ENCODE measurements around the gene PRRC2C. TPM values are rescaled to one million over a fixed set of nuclear protein-coding genes. Genes with fewer than 3 reads are reported as not detected.
"Not testable (repeated sequence)": the region's sequence is repeated elsewhere in the genome, so short reads cannot be mapped to it uniquely, and the experiment has no call there.

PRRC2C gene
- total and polyA plus RNA-seq, 3 donors from 2014 or later = 67.0 to 128 (median 114) TPM

DNA sequence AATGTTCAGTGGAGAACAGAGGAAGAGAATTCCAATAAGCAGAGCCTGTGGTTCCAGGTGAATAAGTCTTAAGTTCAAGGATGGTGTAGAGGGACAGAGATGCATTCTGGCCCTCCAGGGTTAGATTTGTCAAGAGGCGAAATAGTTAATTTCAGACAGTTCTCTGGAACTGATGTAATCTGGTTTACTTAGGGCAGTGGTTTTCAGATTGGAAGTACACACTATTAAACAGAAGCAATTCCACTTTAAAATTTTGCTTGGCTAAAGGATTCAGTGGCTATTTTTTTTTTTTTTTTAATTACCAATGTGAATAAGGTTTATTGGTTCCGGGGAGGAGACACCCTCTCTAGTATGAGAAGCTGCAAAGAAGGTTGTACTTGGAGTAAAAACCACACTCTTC, 111.4 kb downstream of the PRRC2C start:
- Histone ChIP-seq H3K9me3 (no peaks in the 10 kb centered on the region), H3K27me3 (no peaks in the 10 kb centered on the region), H3K4me3 (no peak overlapping the region), H3K27ac (no peak overlapping the region), H3K36me3 (ENCODE audit: low read depth, missing control alignments) (no peaks in the 10 kb centered on the region), H3K4me1 (no peaks in the 10 kb centered on the region)
- TF ChIP-seq POLR2A (IDR thresholded peaks at IDR 0.05) = no peak
- no peak for TF ChIP-seq CTCF (IDR thresholded peaks at IDR 0.05)
- DNase-seq = no peak
- intact Hi-C loops (cut with DNase I; ENCODE audit: low total_unique reads) = no loop called here
- WGBS, 2 donors = 80 to 81% methylated on average over 2 of the region's 2 CpGs

- TF ChIP-seq POLR2A (IDR thresholded peaks at IDR 0.05) (no peak), CTCF (IDR thresholded peaks at IDR 0.05) (no peak)
- DNase-seq = no peak
- Histone ChIP-seq H3K27ac (no peak overlapping the region), H3K9me3 (no peaks in the 10 kb centered on the region), H3K4me3 (no peak overlapping the region), H3K27me3 (no peaks in the 10 kb centered on the region), H3K4me1 (no peaks in the 10 kb centered on the region), H3K36me3 (ENCODE audit: low read depth, missing control alignments) (no peaks in the 10 kb centered on the region)
- WGBS, 2 donors = 54 to 56% methylated on average over 1 of the region's 1 CpG
- intact Hi-C loops (cut with DNase I; ENCODE audit: low total_unique reads) = no loop called here
These were observed 111.9 kb downstream of the PRRC2C start for GRCh38 chr1:171597203-171597602.

- H3K4me3 ChIP-seq; H3K36me3 ChIP-seq (ENCODE audit: low read depth, missing control alignments); intact Hi-C loops (cut with DNase I; ENCODE audit: low total_unique reads); H3K4me1 ChIP-seq; DNase-seq; H3K27ac ChIP-seq; H3K9me3 ChIP-seq; H3K27me3 ChIP-seq: not testable (repeated sequence)
- 93 to 97% methylated on average over 2 of the region's 2 CpGs for WGBS, 2 donors
These were observed 115.0 kb downstream of the PRRC2C start for GRCh38 chr1:171600310-171600709.

GRCh38 chr1:171600862-171601261, 115.5 kb downstream of the PRRC2C start:
- intact Hi-C loops (cut with DNase I; ENCODE audit: low total_unique reads) = no loop called here
- no peak for DNase-seq
- Histone ChIP-seq H3K4me3 (no peak overlapping the region), H3K9me3 (no peaks in the 10 kb centered on the region), H3K27ac (no peak overlapping the region), H3K4me1 (no peaks in the 10 kb centered on the region), H3K27me3 (no peaks in the 10 kb centered on the region), H3K36me3 (ENCODE audit: low read depth, missing control alignments) (no peaks in the 10 kb centered on the region)
- 94 to 97% methylated on average over 8 to 13 of the region's 13 CpGs for WGBS, 2 donors
- TF ChIP-seq CTCF (IDR thresholded peaks at IDR 0.05) = no peak
- no peak for TF ChIP-seq POLR2A (IDR thresholded peaks at IDR 0.05)

GRCh38 chr1:171603042-171603441, 117.7 kb downstream of the PRRC2C start:
- intact Hi-C loops (cut with DNase I; ENCODE audit: low total_unique reads); H3K36me3 ChIP-seq (ENCODE audit: low read depth, missing control alignments); H3K4me1 ChIP-seq; DNase-seq; H3K4me3 ChIP-seq; H3K9me3 ChIP-seq; H3K27ac ChIP-seq; H3K27me3 ChIP-seq: not testable (repeated sequence)
- 66 to 80% methylated on average over 6 of the region's 6 CpGs for WGBS, 2 donors

DNA sequence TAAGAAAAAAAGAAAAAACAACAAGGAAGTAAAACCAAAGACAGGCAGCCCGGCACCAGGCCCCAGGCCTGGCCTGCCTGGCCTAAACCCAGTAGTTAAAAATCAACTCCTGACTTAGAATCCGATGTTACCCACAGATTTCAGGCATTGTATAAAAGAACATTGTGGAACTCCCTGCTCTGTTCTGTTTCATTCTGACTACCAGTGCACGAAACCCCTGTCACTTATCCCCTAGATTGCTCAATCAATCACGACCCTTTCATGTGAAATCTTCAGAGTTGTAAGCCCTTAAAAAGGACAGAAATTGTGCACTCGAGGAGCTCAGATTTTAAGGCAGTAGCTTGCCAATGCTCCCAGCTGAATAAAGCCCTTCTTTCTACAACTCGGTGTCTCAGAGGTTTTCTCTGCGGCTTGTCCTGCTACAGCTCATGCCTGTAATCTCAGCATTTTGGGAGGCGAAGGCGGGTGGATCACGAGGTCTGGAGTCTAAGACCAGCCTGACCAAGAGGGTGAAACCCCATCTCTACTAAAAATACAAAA, 121.1 kb downstream of the PRRC2C start:
- Histone ChIP-seq H3K4me1 (no peaks in the 10 kb centered on the region), H3K27me3 (no peaks in the 10 kb centered on the region), H3K27ac (no peak overlapping the region), H3K9me3 (no peaks in the 10 kb centered on the region), H3K36me3 (ENCODE audit: low read depth, missing control alignments) (no peaks in the 10 kb centered on the region), H3K4me3 (no peak overlapping the region)
- no peak for TF ChIP-seq POLR2A (IDR thresholded peaks at IDR 0.05)
- TF ChIP-seq CTCF (IDR thresholded peaks at IDR 0.05) = no peak
- 88 to 91% methylated on average over 10 of the region's 10 CpGs for WGBS, 2 donors
- intact Hi-C loops (cut with DNase I; ENCODE audit: low total_unique reads) = no loop called here
- DNase-seq = no peak

Measured in testis (tissue), 3 donors.